GM23248 (cell line): Measurements from ENCODE around the gene CFDP1.

Experiments used
- EZH2 ChIP-seq: fragments of 200-600 bp; sonication (generic); IDR thresholded peaks from 2 replicates; pipeline ENCODE4 v1.6.1; 2018; ENCODE audit warnings: antibody characterized with exemption, mild to moderate bottlenecking; ENCODE audit not compliant: insufficient read depth, poor library complexity, severe bottlenecking
- EZH2phosphoT487 ChIP-seq: fragments of 200-600 bp; sonication (generic); IDR thresholded peaks from 2 replicates; pipeline ENCODE4 v1.6.1; 2018; ENCODE audit warnings: antibody characterized with exemption, moderate library complexity, mild to moderate bottlenecking, low read depth; ENCODE audit not compliant: insufficient read depth

- TF ChIP-seq EZH2phosphoT487 = no peak
- no peak for TF ChIP-seq EZH2
Observed at GRCh38 chr16:75390926-75391653, 42.2 kb downstream of the CFDP1 start.
